ENCODE measurements around the gene SFSWAP.
A peak's percentile ranks its signal among the peaks of the same experiment; 100 is the strongest.

Gene SFSWAP

GRCh38 chr12:131787143-131787660 lies 76.3 kb downstream of the SFSWAP start:
- DNase-seq (ENCODE audit: low read depth in 2 of 2): no peak

GRCh38 chr12:131788070-131788469 lies 77.2 kb downstream of the SFSWAP start:
- DNase-seq (ENCODE audit: low read depth in 2 of 2): no peak

GRCh38 chr12:131789638-131790037 lies 78.7 kb downstream of the SFSWAP start:
- no peak for DNase-seq (ENCODE audit: low read depth in 2 of 2)

- DNase-seq (ENCODE audit: low read depth in 2 of 2): no peak
Measured at GRCh38 chr12:131793243-131794022, 82.5 kb downstream of the SFSWAP start.

- no peak for DNase-seq (ENCODE audit: low read depth in 2 of 2)
Measured at GRCh38 chr12:131794061-131794460, 83.2 kb downstream of the SFSWAP start.

- DNase-seq (ENCODE audit: low read depth in 2 of 2): no peak
Measured at GRCh38 chr12:131794573-131794972, 83.7 kb downstream of the SFSWAP start.

GRCh38 chr12:131795064-131795463 lies 84.2 kb downstream of the SFSWAP start:
- no peak for DNase-seq (ENCODE audit: low read depth in 2 of 2)

GRCh38 chr12:131795690-131796410 lies 85.0 kb downstream of the SFSWAP start:
- DNase-seq (ENCODE audit: low read depth in 2 of 2): no peak

GRCh38 chr12:131796411-131796736 lies 85.5 kb downstream of the SFSWAP start:
- no peak for DNase-seq (ENCODE audit: low read depth in 2 of 2)

GRCh38 chr12:131796754-131797587 lies 86.1 kb downstream of the SFSWAP start:
- DNase-seq (ENCODE audit: low read depth in 2 of 2): no peak

GRCh38 chr12:131797588-131797934 lies 86.7 kb downstream of the SFSWAP start:
- DNase-seq (ENCODE audit: low read depth in 2 of 2): no peak

- DNase-seq (ENCODE audit: low read depth in 2 of 2): no peak
Measured at GRCh38 chr12:131799195-131799594, 88.3 kb downstream of the SFSWAP start.

- no peak for DNase-seq (ENCODE audit: low read depth in 2 of 2)
Measured at GRCh38 chr12:131799828-131800593, 89.1 kb downstream of the SFSWAP start.

GRCh38 chr12:131800594-131801135 lies 89.8 kb downstream of the SFSWAP start:
- no peak for DNase-seq (ENCODE audit: low read depth in 2 of 2)

GRCh38 chr12:131801254-131801866 lies 90.5 kb downstream of the SFSWAP start:
- no peak for DNase-seq (ENCODE audit: low read depth in 2 of 2)

GRCh38 chr12:131803961-131804521 lies 93.2 kb downstream of the SFSWAP start:
- peak; percentile 13 to 30 for DNase-seq (ENCODE audit: low read depth in 2 of 2)

- DNase-seq (ENCODE audit: low read depth in 2 of 2): no peak
Measured at GRCh38 chr12:131805421-131805820, 94.5 kb downstream of the SFSWAP start.

GRCh38 chr12:131806674-131807073 lies 95.8 kb downstream of the SFSWAP start:
- no peak for DNase-seq (ENCODE audit: low read depth in 2 of 2)

GRCh38 chr12:131808744-131809371 lies 98.0 kb downstream of the SFSWAP start:
- DNase-seq (ENCODE audit: low read depth in 2 of 2): no peak

Measured in fibroblast of skin of left quadriceps (primary cell).